Esophagus squamous epithelium (tissue), 5 donors: Measurements from ENCODE around the gene ELP2. TPM values are rescaled to one million over a fixed set of nuclear protein-coding genes. Genes with fewer than 3 reads are reported as not detected.
"Not testable (repeated sequence)": the region's sequence is repeated elsewhere in the genome, so short reads cannot be mapped to it uniquely, and the experiment has no call there.

Experiments
- DNase-seq: peaks from one replicate; lab custom pipeline; 2025; lab: John Stamatoyannopoulos, UW
- H3K27ac ChIP-seq, 4 donors: fragments of 200-600 bp; sonication (generic); one replicate each; pipeline ENCODE4 v1.5.1; 2016 to 2019; ENCODE audit warnings: mild to moderate bottlenecking in 1 of 4
- H3K27me3 ChIP-seq, 4 donors: fragments of 200-600 bp; sonication (generic); 1 replicate in 3 of 4; 2 replicates in 1 of 4; pipeline versions ENCODE4 v1.5.1 to v1.6.0; 2017 to 2021; ENCODE audit warnings: antibody characterized with exemption in 1 of 4
- H3K36me3 ChIP-seq, 3 donors: fragments of 200-600 bp; sonication (generic); one replicate each; pipeline ENCODE4 v1.5.1; 2016 to 2019
- H3K4me1 ChIP-seq, 3 donors: fragments of 200-600 bp; sonication (generic); one replicate each; pipeline ENCODE4 v1.5.1; 2017 to 2019
- H3K4me3 ChIP-seq, 4 donors: fragments of 200-600 bp; sonication (generic); 1 replicate in 3 of 4; 2 replicates in 1 of 4; pipeline ENCODE4 v1.5.1; 2016 to 2019; ENCODE audit warnings: mild to moderate bottlenecking in 2 of 4, moderate library complexity in 1 of 4
- H3K9me3 ChIP-seq, 3 donors: fragments of 200-600 bp; sonication (generic); one replicate each; pipeline ENCODE4 v1.5.1; 2016 to 2019
- POLR2A ChIP-seq, 4 donors: fragments of 450-650 bp; IDR thresholded peaks; one replicate each; pipeline ENCODE4 v1.6.1; 2017; ENCODE audit warnings: antibody characterized with exemption in 4 of 4, mild to moderate bottlenecking in 4 of 4, moderate library complexity in 3 of 4
- WGBS, 2 donors: methylation state at CpG; one replicate each; pipeline ENCODE4 v1.1.5; 2018; 5-methylcytosine and 5-hydroxymethylcytosine counted together
- intact Hi-C: fragments of 100-400 bp; cut with DNase I; formaldehyde crosslinking; loops from one replicate; pipeline ENCODE4 v1.15.0; 2022
- total RNA-seq, 4 donors: library from RNA; depleted of rRNA; stranded (reverse); fragments of >200 nt; gene quantifications; one replicate each; pipeline ENCODE4 v1.1.0, GENCODE V29; 2016
- TF ChIP-seq, protein P1 (sequence below), 6 experiments: fragments of 450-650 bp in 4 of 6; fragments of 200-600 bp in 2 of 6; sonication (generic) in 2 of 6; IDR thresholded peaks; one replicate each; pipeline ENCODE4 v1.5.1; 2016 to 2019; ENCODE audit warnings: antibody characterized with exemption in 6 of 6, mild to moderate bottlenecking in 4 of 6, moderate library complexity in 4 of 6
- donor health status: DM: yes; HTN: yes; CAD: no.

The ELP2 gene
- total RNA-seq, 4 donors from 2014 or later, result 13.0 to 61.0 (median 28.0) TPM

DNA sequence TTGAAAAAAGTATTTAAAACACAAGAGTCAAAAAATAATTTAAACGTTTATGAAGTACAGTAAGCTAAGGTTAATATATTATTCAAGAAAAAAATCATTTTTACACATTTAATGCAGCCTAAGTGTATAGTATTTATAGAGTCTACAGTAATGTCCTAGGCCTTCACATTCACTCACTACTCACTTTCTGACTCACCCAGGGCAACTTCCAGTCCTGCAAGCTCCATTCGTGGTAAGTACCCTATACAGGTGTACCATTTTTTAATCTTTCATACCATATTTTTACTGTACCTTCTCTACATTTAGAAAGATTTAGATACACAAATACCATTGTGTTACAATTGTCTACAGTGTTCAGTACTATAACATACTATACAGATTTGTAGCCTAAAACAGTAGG, 41.4 kb upstream of the ELP2 start:
- no peak for TF ChIP-seq POLR2A (IDR thresholded peaks at IDR 0.05)
- TF ChIP-seq, protein P1, sequence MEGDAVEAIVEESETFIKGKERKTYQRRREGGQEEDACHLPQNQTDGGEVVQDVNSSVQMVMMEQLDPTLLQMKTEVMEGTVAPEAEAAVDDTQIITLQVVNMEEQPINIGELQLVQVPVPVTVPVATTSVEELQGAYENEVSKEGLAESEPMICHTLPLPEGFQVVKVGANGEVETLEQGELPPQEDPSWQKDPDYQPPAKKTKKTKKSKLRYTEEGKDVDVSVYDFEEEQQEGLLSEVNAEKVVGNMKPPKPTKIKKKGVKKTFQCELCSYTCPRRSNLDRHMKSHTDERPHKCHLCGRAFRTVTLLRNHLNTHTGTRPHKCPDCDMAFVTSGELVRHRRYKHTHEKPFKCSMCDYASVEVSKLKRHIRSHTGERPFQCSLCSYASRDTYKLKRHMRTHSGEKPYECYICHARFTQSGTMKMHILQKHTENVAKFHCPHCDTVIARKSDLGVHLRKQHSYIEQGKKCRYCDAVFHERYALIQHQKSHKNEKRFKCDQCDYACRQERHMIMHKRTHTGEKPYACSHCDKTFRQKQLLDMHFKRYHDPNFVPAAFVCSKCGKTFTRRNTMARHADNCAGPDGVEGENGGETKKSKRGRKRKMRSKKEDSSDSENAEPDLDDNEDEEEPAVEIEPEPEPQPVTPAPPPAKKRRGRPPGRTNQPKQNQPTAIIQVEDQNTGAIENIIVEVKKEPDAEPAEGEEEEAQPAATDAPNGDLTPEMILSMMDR (IDR thresholded peaks at IDR 0.05), result no peak
- Histone ChIP-seq H3K27ac (no peak overlapping the region), H3K4me3 (no peak overlapping the region), H3K4me1 (no peaks in the 10 kb centered on the region), H3K36me3 (no peaks in the 10 kb centered on the region), H3K27me3 (no peaks in the 10 kb centered on the region), H3K9me3 (no peaks in the 10 kb centered on the region)
- DNase-seq, result no peak
- WGBS, 2 donors, result 53 to 55% methylated on average over 2 of the region's 2 CpGs
- intact Hi-C loops, result no loop called here

DNA sequence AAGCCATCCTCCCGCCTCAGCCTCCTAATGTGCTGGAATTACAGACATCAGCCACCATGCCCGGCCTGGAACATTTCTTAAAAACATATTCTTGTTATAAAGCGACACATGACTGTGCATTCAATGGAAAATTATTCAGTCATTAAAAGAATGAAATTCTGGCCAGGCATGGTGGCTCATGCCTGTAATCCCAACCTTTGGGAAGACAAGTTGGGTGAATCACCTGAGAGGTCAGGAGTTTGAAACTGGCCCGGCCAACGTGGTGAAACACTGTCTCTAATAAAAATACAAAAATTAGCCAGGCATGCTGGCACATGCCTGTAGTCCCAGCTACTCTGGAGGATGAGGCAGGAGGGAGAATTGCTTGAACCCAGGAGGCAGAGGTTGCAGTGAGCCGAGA, 40.7 kb upstream of the ELP2 start:
- H3K4me3 ChIP-seq, result no peak overlapping the region
- no peaks in the 10 kb centered on the region for H3K27me3 ChIP-seq
- H3K9me3 ChIP-seq, result no peaks in the 10 kb centered on the region
- no peaks in the 10 kb centered on the region for H3K36me3 ChIP-seq
- no peaks in the 10 kb centered on the region for H3K4me1 ChIP-seq
- 59 to 66% methylated on average over 5 to 6 of the region's 6 CpGs for WGBS, 2 donors
- no peak for DNase-seq
- no peak for TF ChIP-seq POLR2A (IDR thresholded peaks at IDR 0.05)
- TF ChIP-seq, protein P1 (IDR thresholded peaks at IDR 0.05), result no peak
- intact Hi-C loops, result no loop called here
- no peak overlapping the region for H3K27ac ChIP-seq

DNA sequence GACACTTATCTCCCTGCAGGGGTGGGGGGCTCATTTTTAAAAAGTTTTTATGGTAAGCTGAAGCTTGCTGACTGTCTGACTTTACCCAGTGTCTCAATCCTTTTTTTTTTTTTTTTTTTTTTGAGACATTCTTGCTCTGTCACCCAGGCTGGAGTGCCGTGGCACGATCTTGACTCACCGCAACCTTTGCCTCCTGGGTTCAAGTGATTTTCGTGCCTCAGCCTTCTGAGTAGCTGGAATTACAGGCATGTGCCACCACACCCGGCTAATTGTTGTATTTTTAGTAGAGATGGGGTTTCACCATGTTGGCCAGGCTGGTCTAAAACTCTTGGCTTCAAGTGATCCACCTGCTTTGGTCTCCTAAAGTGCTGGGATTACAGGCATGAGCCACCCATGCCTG, 37.6 kb upstream of the ELP2 start:
- H3K4me1 ChIP-seq, H3K4me3 ChIP-seq, H3K27ac ChIP-seq, H3K36me3 ChIP-seq, H3K27me3 ChIP-seq, H3K9me3 ChIP-seq, intact Hi-C loops, DNase-seq: not testable (repeated sequence)
- WGBS, 2 donors, result 58 to 74% methylated on average over 5 of the region's 5 CpGs

DNA sequence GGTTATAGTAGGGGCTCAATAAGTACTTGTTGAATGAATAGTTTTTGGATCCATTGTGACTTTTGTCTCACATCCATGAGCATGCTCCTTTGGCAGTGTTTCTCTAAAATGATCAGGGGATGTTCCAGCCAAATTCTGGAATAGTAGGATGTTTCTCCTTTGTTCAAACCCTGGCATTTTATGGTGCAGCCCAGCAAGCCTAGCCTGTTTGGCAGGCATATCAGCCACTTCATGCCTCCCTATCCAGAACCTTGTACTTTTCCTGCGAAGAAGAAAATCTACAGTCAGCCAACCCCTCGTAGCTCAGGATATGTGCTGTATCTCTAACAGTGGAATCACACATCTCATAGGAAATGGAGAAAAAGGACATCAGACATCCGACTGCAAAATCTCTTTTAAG, 35.3 kb upstream of the ELP2 start:
- WGBS, 2 donors, result 25 to 56% methylated on average over 2 to 3 of the region's 3 CpGs
- Histone ChIP-seq H3K4me3 (no peak overlapping the region), H3K9me3 (no peaks in the 10 kb centered on the region), H3K27me3 (no peaks in the 10 kb centered on the region), H3K4me1 (no peaks in the 10 kb centered on the region), H3K27ac (no peak overlapping the region), H3K36me3 (no peaks in the 10 kb centered on the region)
- TF ChIP-seq POLR2A (IDR thresholded peaks at IDR 0.05), result no peak
- TF ChIP-seq, protein P1 (IDR thresholded peaks at IDR 0.05), result no peak
- intact Hi-C loops, result no loop called here
- no peak for DNase-seq

DNA sequence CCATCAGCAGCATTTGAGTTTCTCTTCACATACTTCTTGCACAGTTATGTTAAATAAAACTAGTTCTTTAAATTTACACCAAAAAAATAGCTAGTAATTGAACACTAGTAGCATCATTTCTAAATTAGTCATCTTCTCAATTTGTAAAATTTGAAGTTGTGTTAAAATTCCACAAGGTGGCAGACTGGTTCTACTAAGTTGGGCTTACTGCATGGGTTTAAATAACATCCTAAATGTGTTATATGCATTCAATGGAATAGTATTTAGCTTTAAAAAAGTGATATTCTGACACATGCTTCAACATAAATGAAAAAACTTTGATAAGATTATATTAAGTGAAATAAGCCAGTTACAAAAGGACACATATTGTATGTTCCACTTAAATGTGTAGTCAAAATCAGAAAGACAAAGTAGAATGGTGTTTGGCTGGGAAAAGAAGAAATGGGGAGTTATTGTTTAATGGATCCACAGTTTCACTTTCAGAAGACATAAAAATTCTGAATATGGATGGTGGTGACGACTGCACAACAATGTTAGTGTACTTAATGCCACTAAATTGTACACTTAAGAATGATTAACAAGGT, 33.7 kb upstream of the ELP2 start:
- peaks cover 0 to under 1% (median 0%) of the 10 kb centered on the region in 4 donors for H3K27me3 ChIP-seq
- DNase-seq, result no peak
- H3K36me3 ChIP-seq, result no peaks in the 10 kb centered on the region
- no peak overlapping the region for H3K27ac ChIP-seq
- no peaks in the 10 kb centered on the region for H3K4me1 ChIP-seq
- H3K4me3 ChIP-seq, result no peak overlapping the region
- no peaks in the 10 kb centered on the region for H3K9me3 ChIP-seq
- WGBS, 2 donors, result 8 to 15% methylated on average over 1 of the region's 1 CpG
- TF ChIP-seq, protein P1 (IDR thresholded peaks at IDR 0.05), result peak in 5 of 6 experiments; percentile 53 to 77 (median 59)
- TF ChIP-seq POLR2A (IDR thresholded peaks at IDR 0.05), result no peak
- intact Hi-C loops, result no loop called here

DNA sequence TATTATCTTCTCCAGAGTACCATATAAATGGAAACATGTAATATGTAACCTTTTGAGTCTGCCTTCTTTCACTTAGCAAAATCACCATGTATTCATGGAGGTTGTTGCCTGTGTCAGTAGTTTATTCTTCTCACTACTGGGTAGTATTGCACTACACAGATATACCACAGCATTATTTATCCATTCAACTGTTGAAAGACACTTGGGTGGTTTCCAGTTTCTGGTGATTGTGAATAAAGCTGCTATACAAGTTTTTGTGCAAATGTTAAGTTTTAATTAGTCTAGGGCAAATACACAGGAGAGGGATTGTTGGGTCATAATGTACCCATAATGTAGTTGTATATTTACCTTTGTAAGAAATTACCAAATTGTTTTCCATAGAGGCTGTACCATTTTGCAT, 32.7 kb upstream of the ELP2 start:
- Histone ChIP-seq H3K27me3 (peaks cover 0 to 8% (median 0%) of the 10 kb centered on the region in 4 donors), H3K4me1 (no peaks in the 10 kb centered on the region), H3K9me3 (peaks cover 0 to 6% (median 0%) of the 10 kb centered on the region in 3 donors), H3K27ac (no peak overlapping the region), H3K36me3 (no peaks in the 10 kb centered on the region), H3K4me3 (no peak overlapping the region)
- no peak for TF ChIP-seq POLR2A (IDR thresholded peaks at IDR 0.05)
- TF ChIP-seq, protein P1 (IDR thresholded peaks at IDR 0.05), result no peak
- no peak for DNase-seq
- intact Hi-C loops, result no loop called here
